GM21737 (cell line): ENCODE measurements around the gene TCFL5.

ENCODE experiments used
- ATAC-seq: cut with Tn5 transposase; IDR thresholded peaks from one replicate; pipeline ENCODE4 v1.9.1; 2021; ENCODE audit warnings: mild to moderate bottlenecking, moderate library complexity; ENCODE audit not compliant: unreplicated experiment

TCFL5 gene

DNA sequence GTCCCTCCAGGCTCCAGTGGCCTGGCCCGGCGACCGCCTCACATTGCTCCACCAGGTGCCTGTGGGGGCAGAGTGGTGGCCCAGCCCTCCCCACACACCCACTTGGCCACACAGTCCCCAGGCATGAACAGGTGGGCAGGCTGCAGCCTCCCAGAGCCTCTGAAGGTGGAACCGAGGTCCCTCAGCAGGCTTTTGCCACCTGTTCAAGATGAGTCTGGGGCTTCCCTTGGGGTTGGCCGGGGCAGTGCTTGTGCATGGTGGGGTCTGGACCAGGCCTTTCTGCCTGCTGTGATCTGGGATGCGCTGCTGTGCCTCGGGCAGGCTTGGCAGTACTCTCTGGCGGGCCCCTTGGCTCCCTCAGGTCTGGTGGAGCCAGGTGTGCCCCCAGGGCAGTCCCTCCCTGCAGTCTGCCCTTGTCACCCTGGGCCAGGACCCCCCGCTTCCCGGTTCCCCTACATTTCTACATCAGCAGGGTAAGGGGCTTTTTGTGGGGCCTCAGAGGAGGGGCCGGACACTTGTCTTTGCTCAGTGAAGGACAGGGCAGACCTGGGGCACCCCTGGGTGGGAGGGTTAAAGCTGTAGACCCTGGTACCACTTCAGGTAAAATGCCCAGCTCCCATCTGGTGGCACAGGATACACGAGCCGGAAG, 47.4 kb downstream of the TCFL5 start:
- no peak for ATAC-seq

DNA sequence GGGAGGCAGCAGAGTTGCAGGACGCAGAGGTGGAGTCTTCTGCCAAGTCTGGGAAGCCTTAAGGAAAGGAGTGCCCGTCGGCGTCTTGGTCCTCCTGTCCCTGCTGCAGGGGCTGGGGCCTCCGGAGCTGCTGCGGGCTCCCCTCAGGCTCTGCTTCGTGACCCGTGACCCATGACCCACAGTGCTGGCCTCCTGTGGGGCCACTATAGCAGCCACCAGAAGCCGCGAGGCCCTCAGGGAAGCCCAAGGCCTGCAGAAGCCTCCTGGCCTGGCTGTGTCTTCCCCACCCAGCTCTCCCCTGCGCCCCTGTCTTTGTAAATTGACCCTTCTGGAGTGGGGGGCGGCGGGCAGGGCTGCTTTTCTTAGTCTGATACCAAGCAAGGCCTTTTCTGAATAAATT, 48.0 kb downstream of the TCFL5 start:
- no peak for ATAC-seq

GRCh38 chr20:62812907-62813200, 48.8 kb downstream of the TCFL5 start:
- no peak for ATAC-seq

- no peak for ATAC-seq
Observed at GRCh38 chr20:62812181-62812906, 49.3 kb downstream of the TCFL5 start.

GRCh38 chr20:62811720-62812119, 49.9 kb downstream of the TCFL5 start:
- ATAC-seq: no peak

DNA sequence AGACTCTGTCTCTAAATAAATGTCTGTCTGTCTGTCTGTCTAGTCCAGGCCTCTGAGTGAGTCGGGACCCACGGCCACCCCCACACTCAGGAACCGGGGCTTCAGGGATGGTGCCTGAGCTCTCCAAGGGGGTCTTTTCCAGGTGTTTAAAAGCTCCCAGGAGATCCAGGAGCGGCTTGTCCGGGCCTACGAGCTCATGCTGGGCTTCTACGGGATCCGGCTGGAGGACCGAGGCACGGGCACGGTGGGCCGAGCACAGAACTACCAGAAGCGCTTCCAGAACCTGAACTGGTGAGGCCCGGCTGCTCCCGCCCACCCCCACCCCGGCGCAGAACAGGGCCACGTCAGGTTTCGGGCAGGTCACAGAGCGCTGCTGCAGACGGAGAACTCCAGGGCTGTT, 50.3 kb downstream of the TCFL5 start:
- no peak for ATAC-seq

- no peak for ATAC-seq
Observed at GRCh38 chr20:62809530-62810428, 51.8 kb downstream of the TCFL5 start.

- ATAC-seq: no peak
Observed at GRCh38 chr20:62808211-62808865, 53.3 kb downstream of the TCFL5 start.

DNA sequence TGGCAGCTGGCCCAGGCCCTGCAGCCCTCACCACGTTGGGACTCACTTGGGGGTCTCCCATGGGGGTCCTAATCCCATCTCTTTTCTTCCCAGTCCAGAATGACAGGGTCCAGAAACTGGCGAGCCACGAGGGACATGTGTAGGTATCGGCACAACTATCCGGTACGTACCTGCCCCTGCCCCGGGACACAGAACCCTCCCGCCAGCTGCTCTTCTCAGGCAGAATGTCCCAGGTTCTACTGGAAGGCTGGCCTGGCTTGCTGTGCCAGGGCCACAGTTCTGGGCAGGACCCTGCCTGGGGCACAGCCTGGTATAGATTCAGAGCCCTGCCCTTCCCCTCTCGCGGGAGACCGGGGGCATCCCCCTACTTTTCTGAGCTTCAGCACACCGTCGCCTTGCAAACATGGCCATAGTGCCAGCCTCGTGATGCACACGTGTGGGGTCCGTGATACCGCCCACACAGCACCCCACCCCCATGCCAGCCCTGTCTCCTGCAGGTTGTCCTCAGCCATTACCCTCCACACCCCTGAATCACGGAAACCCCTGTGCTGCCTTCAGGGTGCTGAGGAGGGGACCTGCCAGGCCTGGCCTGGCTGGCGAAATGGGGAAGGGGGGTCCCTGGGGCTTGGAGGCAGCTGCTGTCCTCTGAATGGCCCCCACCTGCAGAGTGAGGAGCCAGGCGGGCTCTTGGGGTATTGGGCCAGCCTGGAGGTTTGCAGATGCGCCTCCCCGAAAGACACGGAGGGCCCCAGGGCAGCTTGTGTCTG, 54.0 kb downstream of the TCFL5 start:
- no peak for ATAC-seq

DNA sequence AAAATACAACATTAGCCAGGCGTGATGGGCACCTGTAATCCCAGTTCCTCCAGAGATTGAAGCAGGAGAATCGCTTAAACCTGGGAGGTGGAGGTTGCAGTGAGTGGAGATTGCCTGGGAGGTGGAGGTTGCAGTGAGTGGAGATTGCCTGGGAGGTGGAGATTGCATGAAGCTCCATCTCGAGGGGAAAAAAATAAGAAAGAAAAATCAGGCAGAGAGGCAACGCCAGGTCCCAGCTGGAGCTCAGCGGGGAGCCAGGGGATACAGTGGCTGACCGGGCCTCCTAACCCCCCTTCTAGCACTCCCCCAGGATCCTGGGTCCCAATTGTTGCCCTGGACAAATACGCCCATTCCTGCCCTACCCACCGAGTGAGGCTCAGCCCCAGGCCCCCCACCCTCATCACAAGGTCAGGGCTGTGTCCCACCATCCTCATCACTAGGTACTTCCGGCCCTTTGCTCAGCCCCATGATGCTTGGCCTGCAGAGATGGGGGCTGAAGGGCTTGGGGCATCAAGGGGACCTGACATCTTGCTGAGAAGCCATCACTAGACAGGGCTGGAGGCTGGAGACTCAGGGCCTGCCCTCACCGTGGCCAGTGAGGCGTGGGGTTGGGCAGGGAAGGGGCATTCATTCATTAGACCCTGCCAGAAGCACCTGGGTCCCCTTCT, 55.1 kb downstream of the TCFL5 start:
- ATAC-seq: no peak

- ATAC-seq: no peak
Observed at GRCh38 chr20:62805711-62806382, 55.8 kb downstream of the TCFL5 start.

GRCh38 chr20:62805155-62805710, 56.4 kb downstream of the TCFL5 start:
- no peak for ATAC-seq

GRCh38 chr20:62804627-62805154, 56.9 kb downstream of the TCFL5 start, which contains the start of gene OGFR:
OGFR (plus strand) TSS chr20:62804835; CDS start chr20:62804860, 25 bp downstream.
- ATAC-seq: no peak

DNA sequence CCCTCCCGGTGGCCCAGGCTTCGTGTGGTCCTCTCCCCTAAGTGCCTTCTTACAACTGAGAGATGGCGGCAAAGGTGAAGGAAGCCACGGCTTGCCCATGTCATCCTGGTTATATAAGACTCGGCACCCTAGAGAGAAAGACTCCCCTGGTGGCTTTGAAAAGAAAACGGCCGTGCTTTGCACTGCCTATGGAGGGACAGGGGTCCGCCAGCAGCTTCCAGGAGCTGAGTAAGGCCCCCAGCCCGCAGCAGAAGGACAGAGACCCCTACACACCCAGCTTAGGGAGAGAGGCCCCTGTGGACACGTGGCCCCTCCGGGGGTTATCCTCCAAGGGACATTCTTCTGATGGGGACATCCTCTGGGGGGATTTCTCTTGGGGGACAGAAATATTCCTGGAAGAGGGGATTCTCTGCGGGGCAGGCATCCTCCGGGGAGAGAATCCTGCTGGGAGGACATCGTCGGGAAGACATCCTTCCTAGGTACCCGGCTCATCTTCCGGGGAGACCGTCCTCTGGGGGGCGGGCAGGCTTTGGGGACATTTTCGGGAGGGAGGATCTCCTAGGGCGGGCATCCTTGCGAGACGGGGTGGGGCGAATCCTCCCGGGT, 57.5 kb downstream of the TCFL5 start:
- no peak for ATAC-seq

- no peak for ATAC-seq
Observed at GRCh38 chr20:62802026-62802712, 59.5 kb downstream of the TCFL5 start.

GRCh38 chr20:62801284-62802010, 60.2 kb downstream of the TCFL5 start:
- no peak for ATAC-seq
